Stimulated activated CD8-positive, alpha-beta memory T cell treated with anti-CD3 and anti-CD28 coated beads, Interleukin-15, amount 100 ng/mL, for 4 hours (primary cell): ENCODE data around the gene RPS6KA3.
A peak's percentile ranks its signal among the peaks of the same experiment; 100 is the strongest.
"Not testable (repeated sequence)": the region's sequence is repeated elsewhere in the genome, so short reads cannot be mapped to it uniquely, and the experiment has no call there.

Source experiments
- DNase-seq, 2 donors: peaks; one replicate each; pipeline ENCODE4 v3.0.0-alpha.2; 2020; ENCODE audit warnings: low read depth in 2 of 2

RPS6KA3 gene

DNA sequence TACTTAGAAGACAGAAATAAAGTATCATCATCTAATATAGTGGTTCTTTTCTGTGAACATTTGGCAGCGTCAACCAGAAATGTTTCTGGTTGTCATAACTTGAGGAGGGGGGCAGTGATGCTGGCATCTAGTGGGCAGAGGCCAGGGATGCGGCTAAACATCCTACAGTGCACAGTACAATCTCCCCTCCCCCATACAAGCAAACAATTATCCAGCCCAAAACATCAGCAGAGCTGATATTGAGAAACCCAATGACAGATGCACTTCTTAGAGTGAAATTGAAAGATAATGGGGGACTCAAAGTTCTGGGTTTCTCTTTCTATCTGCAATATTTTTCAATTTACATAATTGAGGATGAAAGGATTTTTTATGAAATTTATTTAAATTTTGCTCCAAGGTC is 123.1 kb downstream of the RPS6KA3 start:
- DNase-seq = no peak

DNA sequence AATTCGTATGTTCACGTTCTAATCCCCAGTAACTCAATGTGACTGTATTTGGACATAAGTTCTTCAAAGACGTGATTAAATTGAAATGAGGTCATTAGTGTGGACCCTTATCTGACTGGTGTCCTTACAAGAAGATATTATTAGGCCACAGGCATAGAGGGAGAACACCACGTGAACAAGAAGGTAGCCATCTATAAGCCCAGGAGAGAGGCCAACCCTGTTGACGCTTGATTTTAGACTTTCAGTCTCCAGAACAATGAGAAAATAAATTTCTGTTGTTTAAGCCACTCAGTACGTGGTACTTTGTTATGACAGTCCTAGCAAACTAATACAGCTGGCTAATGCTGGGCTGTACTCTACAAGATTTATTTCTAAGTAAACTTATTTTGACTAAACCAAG is 123.6 kb downstream of the RPS6KA3 start:
- no peak for DNase-seq

DNA sequence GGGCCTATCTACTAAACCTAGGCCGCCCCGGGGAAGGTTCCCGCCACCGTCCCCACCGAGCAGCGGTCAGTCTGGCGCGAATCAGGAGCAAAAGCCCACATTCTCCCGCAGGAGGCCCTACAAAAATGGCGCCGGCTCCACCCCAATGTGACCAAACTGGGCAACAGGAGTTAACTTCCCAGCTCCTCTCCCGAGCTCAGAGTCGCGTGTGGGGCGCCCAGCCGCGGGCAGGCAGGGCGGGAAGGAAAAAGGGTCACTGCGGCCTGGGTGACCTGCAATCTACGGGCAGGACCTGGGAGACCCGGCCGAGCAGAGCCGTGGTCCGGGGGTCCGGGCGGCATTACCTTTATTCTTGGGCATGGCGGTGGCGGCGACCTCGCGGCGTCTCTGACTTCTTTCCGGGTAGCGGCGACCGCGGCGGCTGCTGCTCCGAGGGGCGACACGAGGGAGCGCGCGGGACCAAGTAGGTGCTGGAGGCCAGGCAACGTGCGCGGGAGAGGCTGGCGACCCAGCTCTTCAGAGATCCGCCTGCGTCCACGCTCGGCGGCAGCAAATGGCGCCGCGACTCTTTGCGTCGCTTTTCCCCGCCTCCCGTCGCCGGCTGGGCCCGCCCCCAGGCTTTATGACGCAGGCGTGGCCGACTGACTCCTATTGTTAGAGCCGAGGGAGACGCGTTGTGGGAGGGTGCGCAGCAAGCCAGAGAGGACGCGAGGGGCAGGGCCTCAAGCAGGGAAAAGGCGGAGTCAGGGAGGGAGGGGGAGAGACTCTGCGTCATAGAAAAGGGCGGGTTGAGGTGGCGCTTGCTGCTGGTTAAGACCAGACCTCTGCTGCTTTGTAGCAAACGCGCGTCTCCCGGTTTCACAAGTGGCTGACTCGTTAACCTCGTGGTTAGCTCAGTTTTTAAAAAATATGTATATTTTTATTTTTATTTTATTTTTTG is 125.2 kb downstream of the RPS6KA3 start, which contains the start of gene EIF1AX:
TSS of gene EIF1AX (minus strand) at position 558 of the 940 bp plus-strand sequence. CDS start at position 360, 198 bp downstream.
- DNase-seq = peak; percentile 91 to 97

DNA sequence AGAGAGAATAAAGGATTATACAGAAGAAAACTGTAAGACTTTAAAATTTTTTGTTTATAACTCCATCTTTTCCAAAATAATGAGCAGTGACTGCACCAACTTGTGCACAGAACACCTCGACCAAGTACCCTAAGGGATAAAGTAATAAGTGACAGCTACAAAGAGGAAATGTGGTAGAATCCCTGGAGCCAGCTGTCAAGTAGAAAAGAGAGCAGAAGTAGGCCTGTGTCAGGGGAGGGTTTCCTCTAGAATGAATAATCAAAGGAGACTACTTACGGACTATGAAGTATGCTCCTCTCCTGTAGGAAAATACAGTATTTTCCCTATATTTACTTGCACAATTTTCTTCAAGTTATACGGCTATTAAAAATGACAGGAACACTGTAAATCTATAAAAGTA is 126.3 kb downstream of the RPS6KA3 start:
- no peak for DNase-seq

DNA sequence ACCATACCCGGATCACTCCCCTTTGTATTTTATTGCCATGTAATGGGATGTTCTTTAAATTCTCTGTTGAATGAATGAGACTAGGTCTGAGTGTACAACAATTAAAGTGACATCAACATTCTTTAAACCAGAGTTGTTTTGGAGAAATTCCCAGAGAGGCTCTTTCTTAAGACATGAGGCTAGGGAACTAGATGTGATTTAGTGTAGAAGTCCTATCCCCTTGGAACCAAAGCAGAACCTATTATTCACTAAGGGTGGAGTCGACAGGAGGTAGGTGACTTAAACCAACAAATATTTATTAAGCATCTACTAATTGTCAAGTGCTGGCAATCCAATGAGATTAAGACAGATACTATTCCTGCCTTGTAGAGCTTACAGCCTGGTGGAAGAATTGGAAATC is 126.7 kb downstream of the RPS6KA3 start:
- DNase-seq = no peak

DNA sequence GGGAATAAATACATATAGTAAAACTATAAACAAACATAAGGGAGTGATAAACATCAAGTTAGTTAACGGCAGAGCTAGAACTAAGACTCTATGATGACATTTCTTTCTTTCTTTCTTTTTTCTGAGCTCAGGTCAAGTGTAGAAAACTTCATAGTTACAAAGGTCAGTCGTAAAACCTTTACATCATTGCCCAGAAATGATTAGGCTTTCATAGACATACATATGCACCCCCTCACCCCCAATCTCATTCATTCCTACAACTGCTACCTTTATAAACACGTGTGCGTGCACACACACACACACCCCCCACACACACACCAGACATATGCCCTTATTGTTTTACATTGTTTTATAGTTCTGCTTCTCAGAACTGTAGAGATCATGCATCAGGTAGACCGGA is 130.8 kb downstream of the RPS6KA3 start:
- no peak for DNase-seq

DNA sequence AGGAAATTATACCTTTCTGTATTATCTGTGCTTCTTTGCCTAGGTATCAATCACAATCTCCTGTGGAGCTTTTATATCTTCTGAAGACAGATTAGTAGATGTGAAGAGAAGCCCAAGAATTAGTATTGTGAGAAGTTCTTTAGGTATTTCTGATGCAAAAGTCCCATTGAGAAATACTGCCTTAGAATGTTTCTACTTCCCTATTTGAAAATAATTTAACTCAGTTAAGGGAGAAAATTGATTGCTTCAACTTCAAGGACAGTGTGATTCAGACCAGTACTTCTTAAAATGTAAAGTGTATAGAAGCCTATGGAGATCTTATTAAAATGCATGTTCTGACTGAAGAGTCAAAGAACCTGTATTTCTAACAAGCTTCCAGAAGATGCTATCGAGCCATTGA is 134.0 kb downstream of the RPS6KA3 start:
- DNase-seq = no peak

DNA sequence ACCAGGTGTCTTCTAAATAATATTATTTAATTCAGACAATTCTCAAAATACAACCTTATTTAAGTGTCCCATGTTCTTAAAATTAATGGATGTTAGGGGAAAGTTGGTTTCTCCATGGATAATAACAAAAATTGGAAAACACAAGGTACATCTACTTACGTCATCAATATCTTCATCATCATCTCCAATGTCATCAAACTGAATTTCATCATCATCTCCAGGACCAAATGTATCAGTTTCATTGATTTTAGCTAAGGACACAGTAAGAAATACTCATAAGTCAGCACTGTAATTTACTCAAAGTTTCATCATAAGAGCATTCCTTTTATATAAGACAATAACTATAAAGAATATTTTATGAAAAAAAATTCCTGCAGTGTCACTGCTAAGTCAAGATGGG is 136.4 kb downstream of the RPS6KA3 start:
- no peak for DNase-seq

DNA sequence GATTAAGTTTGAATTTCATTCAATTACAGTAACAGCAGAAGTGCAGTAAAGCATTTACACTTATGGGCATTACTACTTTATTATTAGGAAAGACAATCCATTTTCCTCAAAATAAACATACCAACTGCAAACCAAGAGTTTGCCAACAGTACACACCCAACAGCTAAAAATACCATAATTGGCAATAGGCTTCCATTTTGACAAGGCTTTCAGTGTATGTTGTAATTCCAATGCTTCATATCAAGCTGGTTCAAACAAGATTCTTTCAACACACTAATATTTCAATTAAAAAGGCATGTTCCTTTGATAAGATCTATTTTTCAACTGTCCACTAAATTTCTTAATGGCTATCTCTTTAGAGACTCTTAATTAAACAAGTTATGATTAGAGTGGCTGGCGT is 137.2 kb downstream of the RPS6KA3 start:
- no peak for DNase-seq

DNA sequence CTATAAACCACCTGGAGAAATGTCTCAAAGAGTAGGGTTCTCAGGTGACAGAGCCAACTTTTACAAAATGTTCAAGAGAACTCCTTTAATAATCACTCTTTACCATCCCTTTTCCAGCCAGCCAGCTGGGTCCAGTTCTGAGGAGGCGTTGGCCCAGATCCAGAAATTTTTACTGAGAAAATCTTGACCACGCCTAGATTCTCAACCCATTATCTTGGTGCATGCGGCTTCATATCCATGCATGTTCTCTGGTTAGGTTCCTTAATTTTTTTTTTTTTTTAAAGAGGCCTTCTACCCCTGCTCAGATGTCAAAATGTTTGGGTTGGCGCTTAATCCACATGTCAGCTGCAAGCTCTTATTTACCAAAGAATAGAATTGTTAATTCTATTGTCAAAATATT is 138.0 kb downstream of the RPS6KA3 start:
- DNase-seq = no peak

DNA sequence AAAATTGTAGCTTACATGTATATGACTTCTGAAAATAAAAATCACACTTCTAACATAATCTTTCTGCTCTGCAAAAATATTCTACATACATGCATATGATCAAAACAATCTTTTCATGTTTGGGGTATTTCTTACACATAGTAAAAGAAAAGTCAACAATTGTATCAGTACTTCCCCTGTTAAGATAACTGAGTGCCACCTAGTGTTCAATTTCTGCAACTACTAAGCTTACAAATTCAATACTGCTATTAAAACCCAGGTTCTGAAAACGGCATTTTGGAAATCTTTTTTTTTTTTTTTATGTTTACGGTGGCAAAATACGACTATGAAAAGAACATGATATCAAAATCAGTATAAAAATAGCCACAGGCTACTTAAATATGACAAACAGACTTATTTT is 139.3 kb downstream of the RPS6KA3 start:
- not testable (repeated sequence) for DNase-seq

DNA sequence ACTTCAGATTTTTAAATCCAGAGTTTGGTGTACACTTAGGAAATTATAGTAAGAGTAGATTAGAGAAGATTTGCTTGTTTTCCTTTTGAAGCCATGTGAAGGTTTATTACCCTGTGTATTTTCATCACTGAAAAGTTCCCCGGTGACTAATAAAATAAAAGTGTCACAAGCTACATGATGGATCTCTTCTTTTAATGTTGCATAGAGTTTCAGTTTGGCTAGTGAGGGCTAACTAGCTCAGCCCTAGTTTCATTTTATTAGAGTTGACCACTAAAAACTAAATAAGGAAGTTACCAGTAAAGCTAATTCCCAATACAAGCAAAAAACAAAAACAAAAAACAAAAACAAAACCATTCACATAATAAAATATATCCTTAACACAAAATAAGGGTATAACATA is 139.9 kb downstream of the RPS6KA3 start:
- DNase-seq = not testable (repeated sequence)

DNA sequence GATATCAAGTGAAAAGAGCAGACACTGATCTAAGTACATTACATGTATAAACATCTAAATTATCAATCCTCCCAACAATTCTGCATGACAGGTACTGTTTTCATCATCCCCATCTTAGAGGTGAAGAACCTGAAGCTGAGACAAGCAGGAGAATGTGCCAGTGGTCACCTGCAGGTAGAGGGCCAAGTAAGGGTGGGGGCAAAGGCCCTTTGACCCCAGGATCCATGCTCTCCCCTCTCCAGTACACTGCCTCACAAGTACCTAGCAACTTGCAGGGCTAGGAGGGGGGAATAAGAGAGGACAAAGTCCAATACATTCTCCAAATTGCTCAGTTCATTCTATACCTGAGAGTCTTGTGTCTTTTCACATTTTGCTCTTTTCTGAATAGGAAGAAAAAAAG is 141.7 kb downstream of the RPS6KA3 start:
- no peak for DNase-seq

DNA sequence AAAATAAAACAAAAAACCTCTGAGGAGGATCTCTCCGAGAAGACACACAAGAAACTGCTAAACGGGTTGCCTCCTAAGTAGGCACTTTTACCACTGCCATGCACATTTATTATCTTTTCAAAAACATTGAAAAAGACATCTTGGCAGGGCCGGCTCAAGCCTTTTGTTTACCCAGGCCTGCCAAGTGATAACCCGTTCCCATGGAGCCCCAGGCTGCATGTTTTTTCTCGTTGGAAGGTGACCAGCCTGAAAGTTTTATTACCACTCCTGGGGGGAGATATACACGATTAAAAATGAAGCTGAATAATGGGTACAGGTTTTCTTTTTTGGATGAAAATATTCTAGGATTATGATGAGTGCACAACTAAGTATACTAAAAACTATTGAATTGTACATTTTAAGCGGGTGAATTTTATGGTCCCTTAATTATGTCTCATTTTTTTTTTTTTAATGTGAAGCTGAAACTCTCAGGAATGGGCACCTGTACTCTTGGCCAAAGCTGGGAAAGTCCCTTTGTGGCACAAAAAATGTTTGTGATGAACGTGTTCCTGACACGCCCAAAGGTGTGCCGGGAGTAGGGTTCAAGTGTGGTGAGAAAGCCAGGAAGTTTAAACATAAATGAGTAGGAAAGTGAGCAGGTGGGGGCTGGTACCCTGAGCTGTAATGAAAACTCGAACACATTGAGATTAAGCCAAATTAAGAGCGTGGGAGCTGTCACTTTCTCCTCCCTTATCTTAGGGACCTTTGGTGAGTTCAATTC is 148.5 kb downstream of the RPS6KA3 start:
- DNase-seq = no peak

DNA sequence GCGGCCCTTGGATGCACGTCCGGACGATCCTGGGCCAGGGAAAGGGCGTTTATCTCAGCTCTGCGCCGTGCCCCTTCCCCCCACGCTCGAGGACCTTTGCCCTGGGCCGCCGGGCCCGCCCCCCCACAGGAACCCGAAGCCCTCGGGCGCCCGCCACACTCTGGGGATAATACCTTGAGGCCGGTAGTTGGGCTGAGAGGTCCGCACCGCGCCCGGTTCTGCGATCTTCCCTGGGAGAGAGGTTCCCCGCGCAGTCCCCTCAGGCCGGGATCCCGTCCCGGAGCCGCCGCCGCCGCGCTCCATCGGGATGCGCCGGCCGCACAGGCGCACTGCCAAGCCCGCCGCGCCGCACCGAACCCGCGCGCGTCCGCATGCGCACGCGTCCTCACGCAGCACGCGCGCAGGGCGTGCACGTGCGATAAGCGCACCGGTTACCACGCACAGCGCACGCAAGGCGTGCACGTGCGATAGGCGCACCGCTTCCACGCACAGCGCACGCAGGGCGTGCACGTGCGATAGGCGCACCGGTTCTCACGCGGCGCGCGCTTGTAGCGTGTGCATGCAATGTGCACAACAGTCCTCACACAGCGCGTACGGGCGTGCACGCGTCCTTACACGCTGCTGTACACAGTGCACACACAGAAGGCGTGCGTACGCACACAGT is 150.0 kb downstream of the RPS6KA3 start, which contains the start of gene MAP7D2:
TSS of gene MAP7D2 (minus strand) at position 331 of the 664 bp plus-strand sequence. CDS start at position 303, 28 bp downstream.
- no peak for DNase-seq

DNA sequence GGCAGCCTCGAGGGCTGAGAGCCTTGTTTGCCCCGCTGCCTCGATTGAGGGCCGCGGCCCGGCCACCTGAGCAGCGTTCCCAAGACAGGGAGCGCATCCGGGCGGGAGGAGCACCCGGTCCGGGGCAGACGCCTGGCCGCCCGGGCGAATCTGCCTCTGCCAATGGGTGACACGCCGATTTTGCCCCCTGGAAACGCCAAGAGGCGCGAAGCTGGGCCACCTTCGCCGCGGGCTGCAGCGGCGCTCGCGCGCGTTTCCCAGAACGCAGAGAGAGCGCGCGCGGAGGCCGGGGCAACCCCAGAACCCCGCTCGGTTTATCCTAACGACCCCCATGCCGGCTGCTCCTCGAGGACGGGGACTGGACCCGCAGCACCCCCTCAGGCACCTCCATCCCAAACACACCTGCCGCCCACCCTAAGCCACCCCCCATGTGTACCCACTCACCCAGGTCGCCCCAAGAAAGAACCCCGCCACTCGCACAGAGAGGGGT is 150.6 kb downstream of the RPS6KA3 start:
- DNase-seq = no peak

DNA sequence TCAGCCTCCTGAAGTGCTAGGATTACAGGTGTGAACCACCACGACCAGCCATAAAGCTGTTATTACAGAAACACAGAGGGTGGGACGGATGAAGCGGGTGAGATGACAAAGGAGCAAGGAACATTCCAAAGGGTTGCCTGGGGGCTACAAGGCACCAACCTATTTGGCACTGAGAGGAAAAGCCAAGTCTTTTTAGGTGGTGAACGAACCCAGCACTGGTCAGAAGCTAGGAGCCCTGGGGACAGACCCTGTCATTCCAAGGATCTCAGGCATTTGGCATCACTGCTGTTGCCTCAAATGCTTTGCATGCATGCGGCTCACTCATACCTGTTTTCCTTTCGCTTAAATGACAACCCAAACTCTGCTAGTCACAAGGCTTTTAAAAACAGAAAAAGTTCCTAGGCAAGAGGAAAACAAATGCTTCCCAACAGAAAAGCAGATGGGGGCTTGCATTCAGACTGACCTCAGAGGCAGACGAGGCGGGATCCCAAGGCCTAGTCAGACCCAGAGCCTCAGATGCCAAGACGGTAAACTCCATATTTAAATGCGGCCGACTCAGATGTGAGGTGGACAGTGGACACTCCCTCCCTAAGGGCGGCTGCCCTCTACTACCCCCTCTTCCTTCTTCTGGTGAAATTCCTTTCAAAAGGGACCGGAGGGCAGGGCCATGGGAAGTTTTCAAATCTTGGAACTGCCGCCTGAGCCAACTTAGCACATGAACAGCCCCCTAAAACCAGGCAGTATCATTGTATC is 154.5 kb downstream of the RPS6KA3 start:
- no peak for DNase-seq

DNA sequence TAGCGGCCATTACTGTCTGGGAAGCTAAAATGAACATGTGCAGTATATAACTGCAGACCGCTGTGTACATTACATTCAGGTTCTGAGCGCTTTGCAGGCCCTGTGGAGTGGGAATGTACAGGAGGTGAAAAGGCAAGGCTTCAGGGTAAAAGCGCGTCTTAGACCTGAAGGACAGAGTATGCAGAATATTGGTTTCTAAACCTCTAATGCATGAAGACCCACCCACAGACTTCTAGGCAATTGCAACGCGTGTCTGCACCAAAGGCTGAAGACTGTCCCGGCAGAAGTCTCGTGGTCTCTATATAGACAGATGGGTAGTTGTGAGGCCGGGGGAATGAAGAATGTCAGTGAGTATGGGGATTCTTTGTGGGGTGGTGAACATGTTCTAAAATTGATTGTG is 155.4 kb downstream of the RPS6KA3 start:
- DNase-seq = no peak

DNA sequence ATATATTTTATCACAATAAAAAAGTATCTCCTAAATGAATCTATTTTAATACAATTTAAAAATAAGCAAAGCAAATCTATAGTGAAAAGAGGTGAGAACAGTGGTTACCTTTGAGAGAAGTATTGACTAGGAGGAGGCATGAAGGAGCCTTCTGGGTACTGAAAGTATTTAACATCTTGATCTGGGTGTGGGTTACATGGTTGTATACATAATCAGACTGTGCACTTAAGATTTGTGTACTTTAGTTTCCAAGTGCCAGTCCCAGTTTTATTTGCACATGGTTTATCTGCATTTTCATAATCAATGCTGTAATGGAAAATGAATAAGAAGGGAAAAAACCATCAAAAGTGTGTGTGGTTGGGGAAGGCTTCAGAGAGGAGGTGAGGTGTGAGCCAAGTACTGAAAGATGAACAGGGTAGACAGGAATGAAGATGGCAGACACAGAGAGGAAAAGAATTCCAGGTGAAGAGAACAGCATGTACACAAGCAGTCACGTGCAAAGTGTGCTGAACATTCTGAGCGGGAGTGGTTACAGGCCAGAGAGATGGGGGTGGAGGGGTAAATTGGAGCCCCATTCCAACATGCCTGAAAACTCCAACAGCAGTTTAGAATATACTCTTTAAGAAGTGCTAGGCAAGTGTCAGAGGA is 164.7 kb downstream of the RPS6KA3 start:
- no peak for DNase-seq
